ENCODE measurements around the gene MRPL22. TPM values are rescaled to one million over a fixed set of nuclear protein-coding genes. Genes with fewer than 3 reads are reported as not detected.
"Not testable (repeated sequence)": the region's sequence is repeated elsewhere in the genome, so short reads cannot be mapped to it uniquely, and the experiment has no call there.

Gene MRPL22
- total RNA-seq, 1 donor from 2014 or later, result 37.3 TPM

DNA sequence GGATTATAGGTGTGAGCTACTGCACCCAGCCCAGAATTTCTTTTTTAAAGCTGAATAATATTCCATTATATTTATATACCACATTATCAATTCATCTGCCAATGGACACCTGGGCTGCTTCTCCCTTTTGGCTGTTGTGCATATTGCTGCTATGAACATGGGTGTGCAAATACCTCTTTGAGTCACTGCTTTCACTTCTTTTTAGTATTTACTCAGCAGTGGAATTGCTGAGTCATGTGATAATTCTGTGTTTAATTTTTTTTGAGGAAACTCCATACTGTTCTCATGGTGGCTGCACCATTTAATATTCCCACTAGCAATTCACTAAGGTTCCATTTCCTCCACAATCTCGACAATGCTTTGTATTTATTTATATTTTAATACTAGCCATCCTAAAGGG is 36.5 kb downstream of the MRPL22 start:
- DNase-seq (ENCODE audit: low spot score) (no peak), ATAC-seq (no peak)
- intact Hi-C loops (cut with DNase I), result no loop called here

DNA sequence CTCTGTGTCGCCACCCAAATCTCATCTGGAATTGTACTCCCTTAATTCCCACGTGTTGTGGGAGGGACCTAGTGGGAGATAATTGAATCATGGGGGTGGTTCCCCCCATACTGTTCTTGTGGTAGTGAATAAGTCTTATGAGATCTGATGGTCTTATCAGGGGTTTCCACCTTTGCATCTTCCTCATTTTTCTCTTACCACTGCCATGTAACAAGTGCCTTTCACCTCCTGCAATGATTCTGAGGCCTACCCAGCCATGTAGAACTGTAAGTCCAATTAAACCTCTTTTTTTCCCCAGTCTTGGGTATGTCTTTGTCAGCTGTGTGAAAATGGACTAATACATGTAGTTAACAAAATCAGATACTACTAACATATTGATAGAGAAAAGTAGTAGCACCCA is 37.4 kb downstream of the MRPL22 start:
- intact Hi-C loops (cut with DNase I); DNase-seq (ENCODE audit: low spot score); ATAC-seq: not testable (repeated sequence)

DNA sequence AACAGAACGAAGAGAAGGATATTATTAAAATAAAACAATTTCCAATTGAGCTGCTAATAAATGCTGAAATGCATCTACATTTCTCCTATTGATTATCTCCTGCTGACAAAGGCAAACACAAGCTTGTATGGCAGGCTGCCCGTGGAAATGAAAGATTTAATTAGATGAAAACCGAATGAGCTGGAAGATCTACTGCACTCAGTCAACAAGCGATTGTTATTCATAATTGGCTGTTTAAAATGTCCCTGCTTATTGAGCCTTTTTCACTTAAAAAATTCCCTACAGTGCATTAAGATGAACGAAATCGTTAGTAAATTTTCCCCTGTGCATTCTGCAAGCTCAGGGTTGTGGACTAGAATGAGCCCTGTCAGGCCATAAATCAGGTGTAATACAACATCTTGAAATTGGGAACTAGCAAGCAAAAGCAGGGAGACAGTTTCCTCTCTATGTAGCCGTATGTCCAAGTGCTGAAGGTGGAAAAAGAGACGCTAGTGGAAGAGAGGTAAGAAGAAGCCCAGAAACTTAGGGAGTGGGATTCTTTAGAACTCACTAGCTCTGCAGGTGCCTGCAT is 44.2 kb downstream of the MRPL22 start:
- intact Hi-C loops (cut with DNase I), result no loop called here
- DNase-seq (ENCODE audit: low spot score), result no peak
- no peak for ATAC-seq

DNA sequence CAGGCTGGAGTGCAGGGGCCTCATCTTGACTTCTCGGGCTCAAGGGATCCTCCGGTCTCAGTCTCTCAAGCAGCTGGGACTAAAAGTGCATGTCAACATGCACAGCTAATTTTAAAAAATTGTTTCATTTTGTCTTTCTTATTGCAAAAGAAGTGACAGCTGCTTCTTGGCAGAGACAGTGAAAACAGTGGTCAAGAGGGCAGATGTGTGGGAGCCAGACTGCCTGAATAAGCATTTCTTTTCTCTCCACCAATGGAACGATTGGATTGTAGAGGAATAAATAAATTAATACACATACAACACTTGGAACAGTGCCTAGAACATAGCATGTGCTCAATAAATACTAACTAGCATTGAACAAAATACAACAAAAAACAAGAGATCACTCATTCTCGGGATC is 45.3 kb downstream of the MRPL22 start:
- ATAC-seq (no peak), DNase-seq (ENCODE audit: low spot score) (no peak)
- intact Hi-C loops (cut with DNase I), result no loop called here

DNA sequence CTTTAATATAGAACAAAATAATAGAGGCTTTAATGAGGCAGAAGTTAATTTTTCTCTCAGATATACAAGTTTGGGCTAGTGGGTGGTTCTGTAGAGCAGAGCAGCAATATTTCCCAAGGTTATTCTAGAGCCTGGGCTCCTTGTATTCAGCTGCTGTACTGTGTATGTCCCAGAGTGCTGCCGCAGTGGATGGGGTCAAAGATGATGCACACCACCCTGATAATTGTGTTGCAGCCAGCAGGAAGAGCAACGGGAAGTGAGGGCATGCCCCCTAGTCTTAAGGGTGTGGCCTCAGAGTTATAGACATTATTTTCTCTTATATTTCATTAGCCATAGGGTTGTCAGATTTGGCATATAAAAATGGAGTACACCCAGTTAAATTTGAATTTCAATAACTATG is 48.8 kb downstream of the MRPL22 start:
- intact Hi-C loops (cut with DNase I), result no loop called here
- ATAC-seq (no peak), DNase-seq (ENCODE audit: low spot score) (no peak)

DNA sequence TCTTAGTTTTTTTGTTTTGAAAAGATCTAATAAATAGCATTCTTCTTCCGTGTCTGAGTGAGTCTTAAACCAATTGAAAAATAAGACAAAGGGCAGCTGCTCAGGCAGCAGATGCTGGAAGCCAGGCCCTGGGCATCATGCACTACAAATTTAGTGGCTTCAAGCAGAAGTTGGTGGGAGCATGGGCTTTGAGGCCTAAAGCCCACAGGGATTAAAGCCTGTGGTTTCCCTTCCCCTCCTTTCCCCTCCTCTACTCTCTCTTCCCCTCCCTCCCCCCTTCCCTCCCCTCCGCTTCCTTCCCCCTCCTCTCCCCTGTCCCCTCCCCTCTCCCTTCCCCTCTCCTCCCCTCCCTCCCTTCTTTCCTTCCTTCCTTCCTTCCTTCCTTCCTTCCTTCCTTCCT is 52.6 kb downstream of the MRPL22 start:
- no peak for DNase-seq (ENCODE audit: low spot score)
- intact Hi-C loops (cut with DNase I), result no loop called here
- ATAC-seq, result no peak

DNA sequence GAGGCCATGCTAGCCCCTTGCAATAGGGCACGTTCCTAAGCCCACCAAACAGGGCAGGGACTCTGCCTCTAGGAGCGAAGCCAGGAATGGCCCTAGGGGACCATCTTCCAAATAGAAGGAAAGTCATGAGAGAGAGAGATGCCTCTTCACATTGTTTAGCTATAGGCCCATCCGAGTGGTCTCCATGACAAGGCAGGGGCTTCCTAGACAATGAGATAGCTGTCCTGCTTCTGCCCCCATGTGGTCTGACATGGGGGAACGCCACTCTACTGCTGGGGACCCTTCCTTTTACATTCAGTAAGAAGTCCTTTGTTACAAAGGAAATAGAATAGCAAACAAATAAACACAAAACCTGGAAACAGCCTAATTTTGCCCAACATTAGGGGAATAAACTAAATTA is 54.8 kb downstream of the MRPL22 start:
- intact Hi-C loops (cut with DNase I), result no loop called here
- DNase-seq (ENCODE audit: low spot score) (no peak), ATAC-seq (no peak)

DNA sequence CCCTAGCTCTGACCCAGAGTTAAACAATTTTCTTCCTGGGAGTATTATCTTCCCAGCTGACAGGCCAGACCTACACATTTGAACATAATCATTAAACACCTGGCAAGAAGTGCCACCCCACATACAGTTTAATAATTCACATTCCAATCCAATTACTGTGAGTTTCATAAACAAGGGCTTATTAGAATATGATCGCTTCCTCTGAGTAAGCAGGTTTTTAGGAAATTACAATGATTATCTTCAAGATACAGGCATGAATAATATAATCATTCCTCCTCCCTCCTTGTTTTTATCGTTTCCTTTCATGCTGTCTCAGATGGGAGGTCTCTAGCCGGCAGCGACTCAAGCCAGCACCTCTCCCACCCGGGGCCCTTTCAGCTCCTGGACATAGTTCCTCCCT is 56.9 kb downstream of the MRPL22 start:
- no peak for ATAC-seq
- no peak for DNase-seq (ENCODE audit: low spot score)
- intact Hi-C loops (cut with DNase I), result no loop called here

DNA sequence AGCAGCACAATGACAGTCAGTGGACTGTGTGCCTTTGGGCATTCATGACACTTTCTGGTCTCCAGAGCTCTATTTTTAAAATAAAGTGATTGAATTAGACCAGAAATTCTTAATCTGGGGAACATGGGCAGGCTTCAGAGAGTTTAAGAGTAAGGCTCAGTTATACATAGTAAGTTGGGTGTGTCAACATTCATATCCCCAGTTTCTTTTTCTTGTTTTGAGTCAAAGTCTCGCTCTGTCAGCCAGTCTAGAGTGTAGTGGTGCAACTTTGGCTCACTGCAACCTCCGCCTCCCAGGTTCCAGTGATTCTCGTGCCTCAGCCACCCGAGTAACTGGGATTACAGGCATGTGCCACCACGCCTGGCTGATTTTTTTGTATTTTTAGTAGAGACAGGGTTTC is 59.0 kb downstream of the MRPL22 start:
- intact Hi-C loops (cut with DNase I), result no loop called here
- DNase-seq (ENCODE audit: low spot score) (no peak), ATAC-seq (no peak)

DNA sequence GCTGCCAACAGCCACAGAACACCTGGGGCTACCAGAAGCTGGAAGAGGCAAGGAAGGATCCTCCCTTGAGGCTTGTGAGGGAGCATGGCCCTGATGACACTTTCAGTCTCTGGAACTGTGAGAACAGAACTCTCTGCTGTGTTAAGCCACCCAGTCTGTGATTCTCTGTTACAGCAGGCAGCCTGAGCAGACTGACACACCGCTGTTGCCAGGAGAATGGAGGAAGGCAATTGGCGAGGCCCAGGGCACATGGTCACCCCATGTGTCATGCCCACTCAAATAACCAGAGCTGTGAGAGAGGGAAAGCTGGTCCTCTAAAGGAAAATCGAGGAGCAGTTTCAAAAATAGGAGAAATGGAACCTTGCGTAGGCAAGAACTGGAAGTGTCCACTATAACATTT is 60.6 kb downstream of the MRPL22 start:
- no peak for ATAC-seq
- intact Hi-C loops (cut with DNase I), result no loop called here
- no peak for DNase-seq (ENCODE audit: low spot score)

DNA sequence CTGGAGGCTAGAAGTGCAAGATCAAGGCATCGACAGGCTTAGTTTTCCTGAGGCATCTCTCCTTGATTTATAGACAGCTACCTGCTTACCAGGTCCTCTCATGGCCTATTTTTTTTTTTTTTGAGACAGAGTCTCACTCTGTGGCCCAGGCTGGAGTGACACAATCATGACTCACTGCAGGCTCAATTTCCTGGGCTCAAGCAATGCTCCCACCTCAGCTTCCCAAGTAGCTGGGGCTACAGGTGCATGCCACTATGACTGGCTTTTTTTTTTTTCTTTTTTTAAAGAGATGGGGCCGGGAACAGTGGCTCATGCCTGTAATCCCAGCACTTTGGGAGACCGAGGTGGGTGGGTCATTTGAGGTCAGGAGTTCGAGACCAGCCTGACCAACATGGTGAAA is 61.8 kb downstream of the MRPL22 start:
- DNase-seq (ENCODE audit: low spot score); ATAC-seq; intact Hi-C loops (cut with DNase I): not testable (repeated sequence)

DNA sequence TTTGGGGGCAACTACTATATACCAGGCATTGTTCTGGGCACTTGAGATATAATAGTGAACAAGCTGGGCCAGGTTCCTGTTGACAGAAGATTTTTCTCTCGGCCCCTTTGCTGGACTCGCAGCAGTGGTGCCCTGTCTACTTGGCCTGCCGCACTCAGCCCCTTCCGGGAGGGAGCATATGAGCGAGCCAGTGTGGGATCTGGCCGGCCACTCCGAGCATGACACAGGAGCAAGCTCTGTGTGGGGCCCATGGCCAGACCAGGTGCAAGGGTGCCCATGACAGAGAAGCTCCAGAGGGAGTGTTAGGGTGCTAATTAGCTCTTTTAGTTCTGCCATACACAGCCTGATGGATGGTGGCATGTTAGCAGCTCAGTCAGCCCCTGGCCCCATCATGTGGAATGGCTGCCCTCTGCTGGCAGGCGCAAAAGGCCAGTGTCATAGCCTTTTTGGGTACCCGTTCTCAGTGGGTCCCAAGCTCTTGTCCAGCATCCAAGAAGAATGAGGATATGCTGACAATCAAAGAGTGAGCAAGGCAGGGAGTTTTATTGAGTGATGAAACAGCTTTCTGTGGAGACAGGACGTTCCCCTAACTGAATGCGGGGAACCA is 63.4 kb downstream of the MRPL22 start:
- intact Hi-C loops (cut with DNase I), result no loop called here
- ATAC-seq (no peak), DNase-seq (ENCODE audit: low spot score) (no peak)

DNA sequence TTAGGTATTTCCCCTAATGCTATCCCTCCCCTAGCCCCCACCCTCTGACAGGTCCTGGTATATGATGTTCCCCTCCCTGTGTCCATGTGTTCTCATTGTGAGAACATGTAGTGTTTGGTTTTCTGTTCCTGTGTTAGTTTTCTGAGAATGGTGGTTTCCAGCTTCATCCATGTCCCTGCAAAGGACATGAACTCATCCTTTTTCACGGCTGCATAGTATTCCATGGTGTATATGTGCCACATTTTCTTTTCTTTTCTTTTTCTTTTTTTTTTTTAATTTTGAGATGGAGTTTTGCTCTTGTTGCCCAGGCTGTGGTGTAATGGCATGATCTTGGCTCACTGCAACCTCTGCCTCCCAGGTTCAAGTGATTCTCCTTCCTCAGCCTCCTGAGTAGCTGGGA is 65.4 kb downstream of the MRPL22 start:
- DNase-seq (ENCODE audit: low spot score); intact Hi-C loops (cut with DNase I); ATAC-seq: not testable (repeated sequence)

DNA sequence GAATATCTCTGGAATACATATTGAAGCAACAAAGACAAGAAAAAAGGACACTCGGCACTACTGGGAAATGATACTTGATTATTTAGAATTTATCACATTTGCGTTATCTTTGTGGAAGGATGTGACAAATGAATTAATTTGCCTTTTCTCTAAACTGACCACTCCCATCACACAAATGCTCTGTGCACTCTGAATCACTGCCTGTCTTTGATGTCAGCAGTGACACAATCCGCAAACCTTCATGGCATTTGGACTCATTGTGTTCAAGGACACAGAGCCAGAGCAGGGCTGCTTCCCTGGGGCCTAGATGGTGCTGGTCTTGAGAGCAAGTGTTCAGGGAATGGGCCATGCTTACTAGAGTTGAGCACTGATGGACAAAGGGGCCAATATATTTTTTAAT is 67.8 kb downstream of the MRPL22 start:
- DNase-seq (ENCODE audit: low spot score) (no peak), ATAC-seq (no peak)
- intact Hi-C loops (cut with DNase I), result no loop called here

DNA sequence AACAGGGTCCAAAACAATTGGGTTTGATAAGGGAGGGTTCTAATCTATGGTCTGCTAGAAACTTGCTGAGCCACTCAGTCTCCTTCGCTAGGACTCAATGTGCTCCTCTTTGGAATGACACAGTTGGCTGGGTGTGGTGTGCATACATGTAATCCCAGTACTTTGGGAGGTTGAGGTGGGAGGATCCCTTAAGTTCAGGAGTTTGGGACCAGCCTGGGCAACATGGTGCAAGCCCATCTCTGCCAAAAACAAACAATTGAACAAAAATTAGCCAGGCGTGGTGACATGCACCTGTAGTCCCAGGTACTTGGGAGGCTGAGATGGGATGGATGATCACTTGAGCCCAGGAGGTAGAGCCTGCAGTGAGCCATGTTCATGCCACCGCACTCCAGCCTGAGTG is 70.0 kb downstream of the MRPL22 start:
- DNase-seq (ENCODE audit: low spot score), result no peak
- ATAC-seq, result no peak
- intact Hi-C loops (cut with DNase I), result no loop called here

DNA sequence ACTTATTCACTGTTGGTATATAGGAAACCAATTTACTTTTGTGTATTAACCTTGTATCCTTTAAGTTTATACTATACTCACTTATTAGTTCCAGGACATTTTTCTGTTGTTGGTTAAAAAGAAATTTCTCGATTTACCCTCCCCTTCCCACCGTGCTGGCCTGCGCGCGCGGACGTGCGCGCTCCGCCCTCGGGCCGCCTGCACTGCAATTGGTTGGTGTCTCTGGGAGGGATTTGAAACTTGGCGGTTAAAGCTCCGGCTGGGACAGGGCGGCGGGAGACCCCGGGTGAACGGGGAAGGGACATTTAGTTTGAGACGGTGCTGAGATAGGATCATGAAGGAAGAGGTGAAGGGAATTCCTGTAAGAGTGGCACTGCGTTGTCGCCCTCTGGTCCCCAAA is 72.7 kb downstream of the MRPL22 start, which contains the start of gene KIF4B:
Gene KIF4B, plus strand, starts transcription at position 230 of the 400 bp plus-strand sequence. Its CDS starts 105 bp downstream, at position 335.
- DNase-seq (ENCODE audit: low spot score) (no peak), ATAC-seq (no peak)
- intact Hi-C loops (cut with DNase I), result no loop called here

DNA sequence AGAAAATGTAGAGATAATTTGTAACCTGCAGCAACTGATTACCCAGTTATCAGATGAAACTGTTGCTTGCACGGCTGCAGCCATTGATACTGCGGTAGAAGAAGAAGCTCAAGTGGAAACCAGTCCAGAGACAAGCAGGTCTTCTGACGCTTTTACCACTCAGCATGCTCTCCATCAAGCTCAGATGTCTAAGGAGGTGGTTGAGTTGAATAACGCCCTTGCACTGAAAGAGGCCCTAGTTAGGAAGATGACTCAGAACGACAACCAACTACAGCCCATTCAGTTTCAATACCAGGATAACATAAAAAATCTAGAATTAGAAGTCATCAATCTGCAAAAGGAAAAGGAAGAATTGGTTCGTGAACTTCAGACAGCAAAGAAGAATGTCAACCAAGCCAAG is 74.4 kb downstream of the MRPL22 start:
- ATAC-seq, result no peak

DNA sequence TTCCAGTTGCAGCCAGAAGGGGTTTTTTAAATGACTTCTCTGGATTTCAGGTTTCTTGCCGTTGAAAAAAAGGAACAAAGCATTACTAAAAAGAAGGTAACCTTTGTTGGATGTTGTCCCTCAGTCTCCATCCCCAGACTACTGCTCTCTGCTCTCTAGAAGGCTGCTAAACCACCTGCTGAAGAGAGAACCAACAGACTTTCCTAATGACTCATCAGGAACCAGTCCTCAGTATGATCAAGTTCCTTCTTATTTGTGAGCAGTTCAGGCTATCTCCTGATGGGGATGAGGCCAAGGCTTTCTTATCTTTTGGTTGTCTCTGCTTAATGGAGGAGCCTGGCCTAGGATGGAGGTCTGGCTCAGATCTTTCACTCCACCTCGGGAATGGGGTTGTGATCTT is 76.7 kb downstream of the MRPL22 start:
- ATAC-seq (no peak), DNase-seq (ENCODE audit: low spot score) (no peak)
- intact Hi-C loops (cut with DNase I), result no loop called here

More for the DNA sequence above, 74.4 kb downstream of the MRPL22 start:
- intact Hi-C loops (cut with DNase I), result no loop called here
- DNase-seq (ENCODE audit: low spot score), result no peak

Measured in sciatic nerve (tissue), 2 donors.